GM23338 (cell line): ENCODE measurements around the gene ZSWIM3. TPM values are rescaled to one million over a fixed set of nuclear protein-coding genes. Genes with fewer than 3 reads are reported as not detected.

Source experiments
- ATAC-seq: fragments of 200-7000 bp; cut with Tn5 transposase; 3 replicates; pipeline ENCODE4 v1.9.1; 2020
- DNase-seq: peaks from one replicate; pipeline ENCODE4 v3.0.0-alpha.2; 2015; ENCODE audit warnings: low spot score
- H2AFZ ChIP-seq: fragments of 200-600 bp; sonication (generic); 2 replicates; pipeline ENCODE4 v1.8.0; 2016; ENCODE audit warnings: antibody characterized with exemption, mild to moderate bottlenecking, moderate library complexity
- H3F3A ChIP-seq: fragments of 200-600 bp; sonication (generic); replicated peaks from 2 replicates; pipeline ENCODE4 v1.8.0; 2017; ENCODE audit warnings: antibody characterized with exemption, mixed run types, low read depth
- H3K27ac ChIP-seq: fragments of 200-600 bp; sonication (generic); 2 replicates; pipeline ENCODE4 v1.6.1; 2016; ENCODE audit warnings: low read depth
- H3K27me3 ChIP-seq: fragments of 200-600 bp; sonication (generic); 2 replicates; pipeline ENCODE4 v1.8.0; 2016; ENCODE audit warnings: mild to moderate bottlenecking, mixed run types, moderate library complexity; ENCODE audit not compliant: insufficient read depth
- H3K36me3 ChIP-seq: fragments of 200-600 bp; sonication (generic); 2 replicates; pipeline ENCODE4 v1.8.0; 2016; ENCODE audit warnings: mild to moderate bottlenecking; ENCODE audit not compliant: insufficient read depth
- H3K4me1 ChIP-seq: fragments of 200-600 bp; sonication (generic); 2 replicates; pipeline ENCODE4 v1.8.0; 2016; ENCODE audit warnings: mild to moderate bottlenecking, moderate library complexity; ENCODE audit not compliant: insufficient read depth
- H3K4me2 ChIP-seq: fragments of 200-600 bp; sonication (generic); 2 replicates; pipeline ENCODE4 v1.7.1; 2017; ENCODE audit warnings: mixed run types
- H3K4me3 ChIP-seq: fragments of 200-600 bp; sonication (generic); 2 replicates; pipeline ENCODE4 v1.6.1; 2016; ENCODE audit warnings: mixed run types
- H3K79me2 ChIP-seq: fragments of 200-600 bp; sonication (generic); replicated peaks from 2 replicates; pipeline ENCODE4 v1.8.0; 2017; ENCODE audit warnings: mild to moderate bottlenecking; ENCODE audit not compliant: insufficient read depth
- H3K9me2 ChIP-seq: fragments of 200-600 bp; sonication (generic); 2 replicates; pipeline ENCODE4 v1.8.0; 2017; ENCODE audit not compliant: insufficient read depth
- H4K20me1 ChIP-seq: fragments of 200-600 bp; sonication (generic); replicated peaks from 2 replicates; pipeline ENCODE4 v1.8.0; 2017; ENCODE audit warnings: mild to moderate bottlenecking; ENCODE audit not compliant: insufficient read depth
- H3K27ac Mint-ChIP-seq: 2 replicates; pipeline ENCODE4 v1.8.0; 2020; ENCODE audit warnings: inconsistent platforms, mild to moderate bottlenecking, moderate library complexity, mixed read lengths
- H3K27me3 Mint-ChIP-seq: 3 replicates; pipeline ENCODE4 v1.8.0; 2022; ENCODE audit warnings: low read depth, mild to moderate bottlenecking, moderate library complexity, mixed read lengths, inconsistent platforms; ENCODE audit not compliant: insufficient read depth, poor library complexity
- H3K36me3 Mint-ChIP-seq: 3 replicates; pipeline ENCODE4 v1.8.0; 2021; ENCODE audit warnings: low read depth, mild to moderate bottlenecking, inconsistent platforms, moderate library complexity, mixed read lengths
- H3K4me1 Mint-ChIP-seq: 3 replicates; pipeline ENCODE4 v1.8.0; 2020; ENCODE audit warnings: mild to moderate bottlenecking, inconsistent platforms, mixed read lengths
- H3K4me3 Mint-ChIP-seq: 3 replicates; pipeline ENCODE4 v1.8.0; 2021; ENCODE audit warnings: moderate library complexity, mild to moderate bottlenecking, inconsistent platforms, mixed read lengths
- H3K9me3 Mint-ChIP-seq: 3 replicates; pipeline ENCODE4 v1.8.0; 2020; ENCODE audit warnings: moderate library complexity, mild to moderate bottlenecking, inconsistent platforms, mixed read lengths
- CREB1 ChIP-seq: fragments of 250-450 bp; sonication (Bioruptor Pico); IDR thresholded peaks from 2 replicates; pipeline ENCODE4 v1.5.0; 2020; ENCODE audit warnings: low read depth, mild to moderate bottlenecking, moderate library complexity
- EZH2 ChIP-seq: fragments of 200-600 bp; sonication (generic); IDR thresholded peaks from one replicate; pipeline ENCODE4 v1.8.0; 2017; ENCODE audit warnings: antibody characterized with exemption, mild to moderate bottlenecking, low read depth; ENCODE audit not compliant: unreplicated experiment
- EZH2phosphoT487 ChIP-seq: fragments of 200-600 bp; sonication (generic); IDR thresholded peaks from one replicate; pipeline ENCODE4 v1.8.1; 2018; ENCODE audit warnings: antibody characterized with exemption; ENCODE audit not compliant: unreplicated experiment
- JUNB ChIP-seq: IDR thresholded peaks from one replicate; pipeline ENCODE4 v1.6.1; 2016; ENCODE audit warnings: antibody characterized with exemption; ENCODE audit not compliant: unreplicated experiment
- NANOG ChIP-seq: IDR thresholded peaks from 2 replicates; pipeline ENCODE4 v1.6.1; 2016; ENCODE audit warnings: antibody characterized with exemption, borderline replicate concordance
- POLR2AphosphoS5 ChIP-seq: IDR thresholded peaks from 2 replicates; pipeline ENCODE4 v1.6.1; 2016; ENCODE audit warnings: antibody characterized with exemption, low read depth
- STAT1 ChIP-seq: IDR thresholded peaks from one replicate; pipeline ENCODE4 v1.6.1; 2016; ENCODE audit warnings: antibody characterized with exemption; ENCODE audit not compliant: unreplicated experiment
- ZNF114 ChIP-seq: fragments of 250-450 bp; sonication (Bioruptor Pico); IDR thresholded peaks from 2 replicates; pipeline ENCODE4 v1.5.0; 2020; ENCODE audit warnings: mild to moderate bottlenecking, moderate library complexity
- ZNF331 ChIP-seq: fragments of 250-450 bp; sonication (Bioruptor Pico); IDR thresholded peaks from 2 replicates; pipeline ENCODE4 v1.5.0; 2020; ENCODE audit warnings: low read depth, mild to moderate bottlenecking, moderate library complexity
- polyA plus RNA-seq: library from polyadenylated mRNA; unstranded; fragments of >200 nt; fragmentation: Nextera tagmentation; extraction: Ambion mirVana; gene quantifications from 2 replicates; pipeline ENCODE4 v1.2.1, GENCODE V29; 2016
- total RNA-seq: library from RNA; depleted of rRNA; stranded (reverse); fragments of >200 nt; shearing (Covaris generic); gene quantifications from 2 replicates; pipeline ENCODE4 v1.2.3, GENCODE V29; 2014
- TF ChIP-seq, protein P1 (sequence below): IDR thresholded peaks from one replicate; pipeline ENCODE4 v1.6.1; 2018; ENCODE audit warnings: antibody characterized with exemption; ENCODE audit not compliant: unreplicated experiment
- TF ChIP-seq, protein P2 (sequence below), 2 experiments: fragments of 200-600 bp in 1 of 2; sonication (generic) in 1 of 2; conservative IDR thresholded peaks; 2 replicates each; pipeline versions ENCODE4 v1.5.1 to v1.6.1; 2016 to 2017; ENCODE audit warnings: antibody characterized with exemption in 2 of 2, low read depth in 2 of 2, mild to moderate bottlenecking in 2 of 2, moderate library complexity in 1 of 2
- TF ChIP-seq, protein P3 (sequence below): fragments of 250-450 bp; sonication (Bioruptor Pico); IDR thresholded peaks from 2 replicates; pipeline ENCODE4 v1.5.0; 2020; ENCODE audit warnings: mild to moderate bottlenecking, moderate library complexity
- TF ChIP-seq, protein P4 (sequence below): IDR thresholded peaks from 2 replicates; pipeline ENCODE4 v1.6.1; 2016; ENCODE audit warnings: antibody characterized with exemption

ZSWIM3 gene
- total and polyA plus RNA-seq, 2 experiments from 2014 or later: 2.0 to 8.2 TPM

DNA sequence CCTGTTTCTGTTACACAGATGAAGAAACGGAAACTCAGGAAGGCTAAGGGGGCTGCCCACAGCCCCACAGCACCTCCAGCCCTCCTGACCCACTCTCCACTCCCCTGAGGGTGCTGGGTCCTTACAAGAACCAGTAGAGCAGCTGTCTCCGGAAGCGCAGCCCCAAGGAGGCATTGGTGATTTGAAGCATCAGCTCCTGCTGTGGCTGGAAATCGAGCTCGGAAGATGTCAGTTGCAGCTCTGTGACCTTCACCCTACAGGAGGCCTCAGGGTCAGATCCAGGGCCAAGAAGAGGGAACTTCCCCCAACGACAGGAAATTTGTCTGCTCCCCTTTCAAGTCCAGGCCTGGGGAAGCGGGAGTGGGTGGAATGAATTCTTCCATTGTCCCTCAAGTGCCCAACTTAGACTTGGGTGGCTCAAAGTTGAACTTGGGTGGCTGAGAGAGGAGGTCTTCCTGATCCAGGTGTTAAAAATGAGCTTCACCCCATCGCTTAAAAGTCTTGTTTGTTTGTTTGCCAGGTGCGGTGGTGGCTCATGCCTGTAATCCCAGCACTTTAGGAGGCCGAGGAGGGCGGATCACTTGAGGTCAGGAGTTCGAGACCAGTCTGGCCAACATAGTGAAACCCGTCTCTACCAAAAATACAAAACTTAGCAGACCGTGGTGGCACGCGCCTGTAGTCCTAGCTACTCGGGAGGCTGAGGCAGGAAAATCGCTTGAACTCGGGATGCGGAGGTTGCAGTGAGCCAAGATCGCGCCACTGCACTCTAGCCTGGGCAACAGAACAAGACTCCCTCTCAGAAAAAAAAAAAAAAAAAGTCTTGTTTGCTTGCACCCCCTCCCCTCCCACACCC lies 52.6 kb downstream of the ZSWIM3 start:
- ATAC-seq (no peak), DNase-seq (no peak)
- H4K20me1 ChIP-seq: peaks cover 16% of the 10 kb centered on the region
- H3K4me1 Mint-ChIP-seq: peaks cover 14% of the 10 kb centered on the region
- H3K4me3 Mint-ChIP-seq: peak overlapping the region; percentile 87
- H3K27me3 Mint-ChIP-seq: peaks cover 19% of the 10 kb centered on the region
- no peak overlapping the region for H2AFZ ChIP-seq
- no peaks in the 10 kb centered on the region for H3K9me2 ChIP-seq
- H3K36me3 ChIP-seq: peaks cover 11% of the 10 kb centered on the region
- peaks cover 52% of the 10 kb centered on the region for H3K36me3 Mint-ChIP-seq
- H3K4me2 ChIP-seq: peak overlapping the region; percentile 12; the same call in 1 of the 2 replicates
- H3K27ac ChIP-seq: no peak overlapping the region
- H3K79me2 ChIP-seq: peaks cover 10% of the 10 kb centered on the region
- no peaks in the 10 kb centered on the region; the same call in 2 of the 3 replicates for H3K9me3 Mint-ChIP-seq
- peaks cover 11% of the 10 kb centered on the region; the same call in 1 of the 2 replicates for H3F3A ChIP-seq
- H3K27me3 ChIP-seq: no peaks in the 10 kb centered on the region
- peak overlapping the region; percentile 19; the same call in 1 of the 2 replicates for H3K27ac Mint-ChIP-seq
- peaks cover 7% of the 10 kb centered on the region; the same call in 1 of the 2 replicates for H3K4me1 ChIP-seq
- H3K4me3 ChIP-seq: no peak overlapping the region
- no peak for TF ChIP-seq CREB1 (CRISPR knock-in tag)
- TF ChIP-seq ZNF114 (CRISPR knock-in tag): no peak
- TF ChIP-seq ZNF331 (CRISPR knock-in tag): no peak
- TF ChIP-seq, protein P1, sequence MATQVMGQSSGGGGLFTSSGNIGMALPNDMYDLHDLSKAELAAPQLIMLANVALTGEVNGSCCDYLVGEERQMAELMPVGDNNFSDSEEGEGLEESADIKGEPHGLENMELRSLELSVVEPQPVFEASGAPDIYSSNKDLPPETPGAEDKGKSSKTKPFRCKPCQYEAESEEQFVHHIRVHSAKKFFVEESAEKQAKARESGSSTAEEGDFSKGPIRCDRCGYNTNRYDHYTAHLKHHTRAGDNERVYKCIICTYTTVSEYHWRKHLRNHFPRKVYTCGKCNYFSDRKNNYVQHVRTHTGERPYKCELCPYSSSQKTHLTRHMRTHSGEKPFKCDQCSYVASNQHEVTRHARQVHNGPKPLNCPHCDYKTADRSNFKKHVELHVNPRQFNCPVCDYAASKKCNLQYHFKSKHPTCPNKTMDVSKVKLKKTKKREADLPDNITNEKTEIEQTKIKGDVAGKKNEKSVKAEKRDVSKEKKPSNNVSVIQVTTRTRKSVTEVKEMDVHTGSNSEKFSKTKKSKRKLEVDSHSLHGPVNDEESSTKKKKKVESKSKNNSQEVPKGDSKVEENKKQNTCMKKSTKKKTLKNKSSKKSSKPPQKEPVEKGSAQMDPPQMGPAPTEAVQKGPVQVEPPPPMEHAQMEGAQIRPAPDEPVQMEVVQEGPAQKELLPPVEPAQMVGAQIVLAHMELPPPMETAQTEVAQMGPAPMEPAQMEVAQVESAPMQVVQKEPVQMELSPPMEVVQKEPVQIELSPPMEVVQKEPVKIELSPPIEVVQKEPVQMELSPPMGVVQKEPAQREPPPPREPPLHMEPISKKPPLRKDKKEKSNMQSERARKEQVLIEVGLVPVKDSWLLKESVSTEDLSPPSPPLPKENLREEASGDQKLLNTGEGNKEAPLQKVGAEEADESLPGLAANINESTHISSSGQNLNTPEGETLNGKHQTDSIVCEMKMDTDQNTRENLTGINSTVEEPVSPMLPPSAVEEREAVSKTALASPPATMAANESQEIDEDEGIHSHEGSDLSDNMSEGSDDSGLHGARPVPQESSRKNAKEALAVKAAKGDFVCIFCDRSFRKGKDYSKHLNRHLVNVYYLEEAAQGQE: no peak
- no peak for TF ChIP-seq STAT1
- no peak for TF ChIP-seq EZH2phosphoT487
- no peak for TF ChIP-seq NANOG
- TF ChIP-seq POLR2AphosphoS5: no peak
- TF ChIP-seq, protein P2, sequence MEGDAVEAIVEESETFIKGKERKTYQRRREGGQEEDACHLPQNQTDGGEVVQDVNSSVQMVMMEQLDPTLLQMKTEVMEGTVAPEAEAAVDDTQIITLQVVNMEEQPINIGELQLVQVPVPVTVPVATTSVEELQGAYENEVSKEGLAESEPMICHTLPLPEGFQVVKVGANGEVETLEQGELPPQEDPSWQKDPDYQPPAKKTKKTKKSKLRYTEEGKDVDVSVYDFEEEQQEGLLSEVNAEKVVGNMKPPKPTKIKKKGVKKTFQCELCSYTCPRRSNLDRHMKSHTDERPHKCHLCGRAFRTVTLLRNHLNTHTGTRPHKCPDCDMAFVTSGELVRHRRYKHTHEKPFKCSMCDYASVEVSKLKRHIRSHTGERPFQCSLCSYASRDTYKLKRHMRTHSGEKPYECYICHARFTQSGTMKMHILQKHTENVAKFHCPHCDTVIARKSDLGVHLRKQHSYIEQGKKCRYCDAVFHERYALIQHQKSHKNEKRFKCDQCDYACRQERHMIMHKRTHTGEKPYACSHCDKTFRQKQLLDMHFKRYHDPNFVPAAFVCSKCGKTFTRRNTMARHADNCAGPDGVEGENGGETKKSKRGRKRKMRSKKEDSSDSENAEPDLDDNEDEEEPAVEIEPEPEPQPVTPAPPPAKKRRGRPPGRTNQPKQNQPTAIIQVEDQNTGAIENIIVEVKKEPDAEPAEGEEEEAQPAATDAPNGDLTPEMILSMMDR (conservative IDR thresholded peaks at IDR 0.05; ENCODE audit: low read depth in 2 of 2): no peak
- TF ChIP-seq, protein P3, sequence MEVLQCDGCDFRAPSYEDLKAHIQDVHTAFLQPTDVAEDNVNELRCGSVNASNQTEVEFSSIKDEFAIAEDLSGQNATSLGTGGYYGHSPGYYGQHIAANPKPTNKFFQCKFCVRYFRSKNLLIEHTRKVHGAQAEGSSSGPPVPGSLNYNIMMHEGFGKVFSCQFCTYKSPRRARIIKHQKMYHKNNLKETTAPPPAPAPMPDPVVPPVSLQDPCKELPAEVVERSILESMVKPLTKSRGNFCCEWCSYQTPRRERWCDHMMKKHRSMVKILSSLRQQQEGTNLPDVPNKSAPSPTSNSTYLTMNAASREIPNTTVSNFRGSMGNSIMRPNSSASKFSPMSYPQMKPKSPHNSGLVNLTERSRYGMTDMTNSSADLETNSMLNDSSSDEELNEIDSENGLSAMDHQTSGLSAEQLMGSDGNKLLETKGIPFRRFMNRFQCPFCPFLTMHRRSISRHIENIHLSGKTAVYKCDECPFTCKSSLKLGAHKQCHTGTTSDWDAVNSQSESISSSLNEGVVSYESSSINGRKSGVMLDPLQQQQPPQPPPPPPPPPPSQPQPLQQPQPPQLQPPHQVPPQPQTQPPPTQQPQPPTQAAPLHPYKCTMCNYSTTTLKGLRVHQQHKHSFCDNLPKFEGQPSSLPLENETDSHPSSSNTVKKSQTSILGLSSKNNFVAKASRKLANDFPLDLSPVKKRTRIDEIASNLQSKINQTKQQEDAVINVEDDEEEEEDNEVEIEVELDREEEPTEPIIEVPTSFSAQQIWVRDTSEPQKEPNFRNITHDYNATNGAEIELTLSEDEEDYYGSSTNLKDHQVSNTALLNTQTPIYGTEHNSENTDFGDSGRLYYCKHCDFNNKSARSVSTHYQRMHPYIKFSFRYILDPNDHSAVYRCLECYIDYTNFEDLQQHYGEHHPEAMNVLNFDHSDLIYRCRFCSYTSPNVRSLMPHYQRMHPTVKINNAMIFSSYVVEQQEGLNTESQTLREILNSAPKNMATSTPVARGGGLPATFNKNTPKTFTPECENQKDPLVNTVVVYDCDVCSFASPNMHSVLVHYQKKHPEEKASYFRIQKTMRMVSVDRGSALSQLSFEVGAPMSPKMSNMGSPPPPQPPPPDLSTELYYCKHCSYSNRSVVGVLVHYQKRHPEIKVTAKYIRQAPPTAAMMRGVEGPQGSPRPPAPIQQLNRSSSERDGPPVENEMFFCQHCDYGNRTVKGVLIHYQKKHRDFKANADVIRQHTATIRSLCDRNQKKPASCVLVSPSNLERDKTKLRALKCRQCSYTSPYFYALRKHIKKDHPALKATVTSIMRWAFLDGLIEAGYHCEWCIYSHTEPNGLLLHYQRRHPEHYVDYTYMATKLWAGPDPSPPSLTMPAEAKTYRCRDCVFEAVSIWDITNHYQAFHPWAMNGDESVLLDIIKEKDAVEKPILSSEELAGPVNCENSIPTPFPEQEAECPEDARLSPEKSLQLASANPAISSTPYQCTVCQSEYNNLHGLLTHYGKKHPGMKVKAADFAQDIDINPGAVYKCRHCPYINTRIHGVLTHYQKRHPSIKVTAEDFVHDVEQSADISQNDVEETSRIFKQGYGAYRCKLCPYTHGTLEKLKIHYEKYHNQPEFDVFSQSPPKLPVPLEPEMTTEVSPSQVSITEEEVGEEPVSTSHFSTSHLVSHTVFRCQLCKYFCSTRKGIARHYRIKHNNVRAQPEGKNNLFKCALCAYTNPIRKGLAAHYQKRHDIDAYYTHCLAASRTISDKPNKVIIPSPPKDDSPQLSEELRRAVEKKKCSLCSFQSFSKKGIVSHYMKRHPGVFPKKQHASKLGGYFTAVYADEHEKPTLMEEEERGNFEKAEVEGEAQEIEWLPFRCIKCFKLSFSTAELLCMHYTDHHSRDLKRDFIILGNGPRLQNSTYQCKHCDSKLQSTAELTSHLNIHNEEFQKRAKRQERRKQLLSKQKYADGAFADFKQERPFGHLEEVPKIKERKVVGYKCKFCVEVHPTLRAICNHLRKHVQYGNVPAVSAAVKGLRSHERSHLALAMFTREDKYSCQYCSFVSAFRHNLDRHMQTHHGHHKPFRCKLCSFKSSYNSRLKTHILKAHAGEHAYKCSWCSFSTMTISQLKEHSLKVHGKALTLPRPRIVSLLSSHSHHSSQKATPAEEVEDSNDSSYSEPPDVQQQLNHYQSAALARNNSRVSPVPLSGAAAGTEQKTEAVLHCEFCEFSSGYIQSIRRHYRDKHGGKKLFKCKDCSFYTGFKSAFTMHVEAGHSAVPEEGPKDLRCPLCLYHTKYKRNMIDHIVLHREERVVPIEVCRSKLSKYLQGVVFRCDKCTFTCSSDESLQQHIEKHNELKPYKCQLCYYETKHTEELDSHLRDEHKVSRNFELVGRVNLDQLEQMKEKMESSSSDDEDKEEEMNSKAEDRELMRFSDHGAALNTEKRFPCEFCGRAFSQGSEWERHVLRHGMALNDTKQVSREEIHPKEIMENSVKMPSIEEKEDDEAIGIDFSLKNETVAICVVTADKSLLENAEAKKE (CRISPR knock-in tag): no peak
- no peak for TF ChIP-seq JUNB
- TF ChIP-seq, protein P4, sequence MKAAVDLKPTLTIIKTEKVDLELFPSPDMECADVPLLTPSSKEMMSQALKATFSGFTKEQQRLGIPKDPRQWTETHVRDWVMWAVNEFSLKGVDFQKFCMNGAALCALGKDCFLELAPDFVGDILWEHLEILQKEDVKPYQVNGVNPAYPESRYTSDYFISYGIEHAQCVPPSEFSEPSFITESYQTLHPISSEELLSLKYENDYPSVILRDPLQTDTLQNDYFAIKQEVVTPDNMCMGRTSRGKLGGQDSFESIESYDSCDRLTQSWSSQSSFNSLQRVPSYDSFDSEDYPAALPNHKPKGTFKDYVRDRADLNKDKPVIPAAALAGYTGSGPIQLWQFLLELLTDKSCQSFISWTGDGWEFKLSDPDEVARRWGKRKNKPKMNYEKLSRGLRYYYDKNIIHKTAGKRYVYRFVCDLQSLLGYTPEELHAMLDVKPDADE: no peak
- no peak for TF ChIP-seq EZH2
